Amniotic stem cell (primary cell): ENCODE data around the gene SLPI.

Source experiments
- DNase-seq: peaks from one replicate; lab custom pipeline; 2025; lab: John Stamatoyannopoulos, UW

The SLPI gene

GRCh38 chr20:45275338-45275737, 21.0 kb upstream of the SLPI start:
- DNase-seq = no peak

- DNase-seq = no peak
Measured at GRCh38 chr20:45269754-45270270, 15.4 kb upstream of the SLPI start.

GRCh38 chr20:45269056-45269455, 14.7 kb upstream of the SLPI start:
- DNase-seq = no peak

- DNase-seq = no peak
Measured at GRCh38 chr20:45268531-45268930, 14.2 kb upstream of the SLPI start.

- DNase-seq = no peak
Measured at GRCh38 chr20:45266977-45267376, 12.6 kb upstream of the SLPI start.

GRCh38 chr20:45263556-45264266, 9.3 kb upstream of the SLPI start:
- DNase-seq = no peak

- DNase-seq = no peak
Measured at GRCh38 chr20:45258664-45259063, 4.3 kb upstream of the SLPI start.

GRCh38 chr20:45258259-45258658, 3.9 kb upstream of the SLPI start:
- no peak for DNase-seq

- no peak for DNase-seq
Measured at GRCh38 chr20:45257711-45258110, 3.3 kb upstream of the SLPI start.

GRCh38 chr20:45257161-45257560, 2.8 kb upstream of the SLPI start:
- no peak for DNase-seq

GRCh38 chr20:45253261-45253660, 1.1 kb downstream of the SLPI start:
- DNase-seq = no peak

- DNase-seq = no peak
Measured at GRCh38 chr20:45251884-45252560, 2.3 kb downstream of the SLPI start.

- DNase-seq = no peak
Measured at GRCh38 chr20:45248609-45249008, 5.8 kb downstream of the SLPI start.

GRCh38 chr20:45247865-45248264, 6.5 kb downstream of the SLPI start:
- no peak for DNase-seq

- no peak for DNase-seq
Measured at GRCh38 chr20:45246109-45246508, 8.3 kb downstream of the SLPI start.

- DNase-seq = no peak
Measured at GRCh38 chr20:45238139-45238538, 16.2 kb downstream of the SLPI start.

GRCh38 chr20:45235995-45236394, 18.4 kb downstream of the SLPI start:
- no peak for DNase-seq

- no peak for DNase-seq
Measured at GRCh38 chr20:45230631-45231030, 23.7 kb downstream of the SLPI start.

- DNase-seq = no peak
Measured at GRCh38 chr20:45229264-45230056, 24.9 kb downstream of the SLPI start.

GRCh38 chr20:45226287-45226686, 28.1 kb downstream of the SLPI start:
- DNase-seq = no peak

- no peak for DNase-seq
Measured at GRCh38 chr20:45223136-45223535, 31.2 kb downstream of the SLPI start.

GRCh38 chr20:45221076-45221475, 33.3 kb downstream of the SLPI start, which contains the start of gene SEMG2:
SEMG2 (plus strand) TSS chr20:45221373; CDS start chr20:45221390, 17 bp downstream.
- no peak for DNase-seq

GRCh38 chr20:45218636-45219035, 35.7 kb downstream of the SLPI start:
- no peak for DNase-seq
